ENCODE measurements around the gene BNC2.

BNC2 gene

DNA sequence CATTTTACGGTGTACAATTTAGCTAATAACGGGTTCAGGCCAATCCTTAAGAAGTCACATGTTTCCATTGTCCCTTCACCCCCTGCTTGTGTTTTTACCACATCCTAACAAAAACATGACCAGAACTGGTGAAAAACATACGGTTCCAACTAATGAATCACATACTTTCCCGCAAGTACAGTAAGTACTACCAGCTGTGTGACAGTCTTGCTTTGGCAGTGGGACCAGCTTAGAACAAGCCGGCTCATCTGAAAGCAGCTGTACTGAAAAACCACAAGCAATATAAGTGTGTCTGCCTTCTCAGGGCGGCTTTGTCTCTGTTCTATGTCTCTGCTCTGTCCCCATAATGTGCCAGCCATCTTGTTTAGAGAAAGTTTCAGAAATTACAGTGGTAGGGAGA, 242.5 kb downstream of the BNC2 start:
- no peak for DNase-seq (ENCODE audit: low read depth)

DNA sequence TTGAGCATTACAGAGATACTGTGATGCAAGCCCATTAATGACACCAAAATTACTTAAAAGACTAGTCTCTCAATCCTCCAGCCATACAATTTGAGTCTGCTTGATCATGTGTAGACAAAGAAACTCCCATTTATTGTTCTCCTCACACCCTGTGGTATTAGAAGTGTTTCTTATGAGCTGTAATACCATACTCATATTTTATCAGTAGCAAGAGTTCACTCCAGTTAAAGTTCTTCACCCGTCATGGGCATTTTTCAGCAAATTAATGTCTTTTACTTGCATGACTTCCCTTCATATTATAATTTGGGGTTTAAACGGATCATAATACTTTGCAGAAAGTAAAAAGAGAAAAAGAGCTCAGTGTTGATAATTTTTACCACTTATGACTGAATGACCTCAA, 242.9 kb downstream of the BNC2 start:
- DNase-seq (ENCODE audit: low read depth) = no peak

GRCh38 chr9:16626577-16627130, 243.8 kb downstream of the BNC2 start:
- DNase-seq (ENCODE audit: low read depth) = no peak

GRCh38 chr9:16625811-16626210, 244.7 kb downstream of the BNC2 start:
- no peak for DNase-seq (ENCODE audit: low read depth)

DNA sequence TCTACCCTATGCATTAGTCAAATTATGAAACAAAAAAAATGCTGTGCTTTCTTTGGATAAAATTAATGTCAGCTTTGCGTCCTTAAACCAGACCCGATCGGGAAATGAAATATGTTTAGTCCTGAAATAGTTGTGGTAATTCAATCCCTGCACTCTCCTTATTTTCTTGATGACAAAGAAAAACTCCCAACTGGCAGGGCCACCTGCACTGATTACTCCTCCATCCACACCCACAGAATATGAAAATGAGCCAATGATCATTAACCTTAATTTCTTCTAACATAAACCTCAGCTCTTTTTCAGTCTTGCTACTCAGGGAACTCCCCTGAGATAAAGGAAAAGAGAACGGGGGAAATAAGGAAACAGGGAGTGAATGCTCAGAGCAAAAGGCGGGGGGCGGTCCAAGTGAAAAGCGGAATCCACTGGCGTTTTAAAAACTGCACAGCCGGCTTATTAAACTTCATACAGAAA, 245.3 kb downstream of the BNC2 start:
- no peak for DNase-seq (ENCODE audit: low read depth)

DNA sequence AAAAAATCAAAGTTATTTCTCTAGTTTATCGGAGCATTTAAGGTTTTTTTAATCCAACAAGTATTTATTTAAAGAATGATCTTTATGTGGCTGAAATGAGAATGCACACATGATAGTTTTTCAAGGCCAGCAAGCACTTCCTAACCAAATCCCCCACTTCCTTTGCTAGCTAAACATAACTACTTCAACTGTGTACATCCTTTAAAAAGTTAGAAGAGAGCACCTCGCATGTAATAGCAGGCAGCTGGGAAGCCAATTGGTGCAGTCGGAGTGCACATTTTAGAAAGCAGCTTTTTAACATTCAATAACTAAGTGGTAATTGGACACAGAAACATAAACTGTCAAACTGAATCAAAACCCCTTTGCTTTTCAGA, 245.7 kb downstream of the BNC2 start:
- DNase-seq (ENCODE audit: low read depth) = no peak

GRCh38 chr9:16623989-16624743, 246.3 kb downstream of the BNC2 start:
- no peak for DNase-seq (ENCODE audit: low read depth)

DNA sequence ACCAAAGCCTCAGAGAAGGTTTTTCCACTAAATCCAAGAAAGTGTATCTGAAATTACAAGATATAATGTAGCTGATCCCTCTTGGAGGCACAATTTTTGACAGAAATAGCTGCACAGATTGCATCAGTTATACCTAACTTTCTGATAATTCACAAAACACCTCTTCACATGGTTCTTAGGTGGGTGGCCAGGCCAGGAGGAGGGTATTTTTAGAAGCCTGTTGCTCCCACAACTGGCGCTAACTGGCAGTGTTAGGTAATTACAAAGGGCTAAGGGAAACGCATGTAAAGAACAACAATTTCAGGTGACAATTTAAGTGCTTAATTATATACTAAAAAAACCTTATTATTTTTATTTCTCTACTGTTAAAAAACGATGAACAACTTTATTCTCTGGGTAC, 247.9 kb downstream of the BNC2 start:
- DNase-seq (ENCODE audit: low read depth) = no peak

- no peak for DNase-seq (ENCODE audit: low read depth)
Measured at GRCh38 chr9:16619914-16620520, 250.5 kb downstream of the BNC2 start.

DNA sequence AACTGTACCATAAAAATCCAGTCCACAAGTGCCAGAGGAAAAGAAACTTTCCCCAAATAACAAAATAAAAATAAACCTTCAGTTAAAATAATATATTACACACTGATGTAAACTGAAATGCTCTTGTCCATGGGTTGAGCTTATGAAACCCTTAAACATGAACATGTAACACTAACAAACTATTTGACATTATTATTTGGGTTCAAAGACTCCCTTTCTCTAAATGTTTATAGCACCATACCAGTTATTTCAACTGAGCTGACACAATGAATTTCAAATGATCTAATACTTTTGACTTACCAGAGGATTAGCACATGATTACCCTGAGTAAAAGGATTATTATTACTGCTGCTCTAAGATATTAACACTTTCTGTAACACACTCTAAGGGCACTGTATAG, 251.1 kb downstream of the BNC2 start:
- no peak for DNase-seq (ENCODE audit: low read depth)

DNA sequence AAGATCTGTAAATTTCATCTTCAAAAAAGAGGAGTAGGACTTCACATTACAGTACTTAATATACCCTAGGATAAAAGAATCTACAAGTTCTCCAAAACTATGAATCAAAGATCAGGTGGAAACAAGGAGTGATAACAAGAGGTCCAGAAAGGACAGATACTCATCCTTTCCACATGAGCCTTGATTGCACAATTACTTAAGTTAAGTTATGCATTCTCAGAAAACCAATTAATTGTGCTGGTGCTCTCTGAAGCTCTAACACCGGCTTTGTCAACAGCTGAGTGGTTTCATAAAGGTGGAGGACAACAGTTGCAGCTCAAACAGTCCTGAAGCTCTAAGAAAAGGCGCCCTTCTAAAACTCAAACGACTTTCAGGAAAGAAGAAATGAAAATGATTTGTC, 251.9 kb downstream of the BNC2 start:
- no peak for DNase-seq (ENCODE audit: low read depth)

GRCh38 chr9:16616686-16617085, 253.8 kb downstream of the BNC2 start:
- DNase-seq (ENCODE audit: low read depth) = no peak

- DNase-seq (ENCODE audit: low read depth) = no peak
Measured at GRCh38 chr9:16615451-16615850, 255.0 kb downstream of the BNC2 start.

GRCh38 chr9:16613605-16614004, 256.9 kb downstream of the BNC2 start:
- no peak for DNase-seq (ENCODE audit: low read depth)

DNA sequence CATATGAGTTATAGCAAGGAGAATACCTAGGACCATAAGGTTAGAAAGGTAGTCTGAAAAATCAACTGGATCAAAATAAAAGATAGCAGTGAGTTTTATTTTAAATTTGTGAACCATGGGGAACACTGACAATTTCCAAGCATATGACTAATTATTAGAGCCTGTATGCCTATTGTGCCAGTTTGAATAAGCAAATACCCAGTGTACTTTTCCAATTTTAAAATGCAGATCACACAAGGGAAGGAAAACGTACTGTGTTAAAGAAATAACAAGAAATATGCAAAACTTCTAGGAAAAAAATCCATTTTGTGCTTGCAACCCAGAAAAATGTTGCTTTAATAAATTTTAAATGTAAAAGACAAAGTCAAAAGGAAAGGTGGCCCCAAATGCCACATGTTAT, 257.4 kb downstream of the BNC2 start:
- no peak for DNase-seq (ENCODE audit: low read depth)

GRCh38 chr9:16612627-16613026, 257.8 kb downstream of the BNC2 start:
- DNase-seq (ENCODE audit: low read depth) = no peak

DNA sequence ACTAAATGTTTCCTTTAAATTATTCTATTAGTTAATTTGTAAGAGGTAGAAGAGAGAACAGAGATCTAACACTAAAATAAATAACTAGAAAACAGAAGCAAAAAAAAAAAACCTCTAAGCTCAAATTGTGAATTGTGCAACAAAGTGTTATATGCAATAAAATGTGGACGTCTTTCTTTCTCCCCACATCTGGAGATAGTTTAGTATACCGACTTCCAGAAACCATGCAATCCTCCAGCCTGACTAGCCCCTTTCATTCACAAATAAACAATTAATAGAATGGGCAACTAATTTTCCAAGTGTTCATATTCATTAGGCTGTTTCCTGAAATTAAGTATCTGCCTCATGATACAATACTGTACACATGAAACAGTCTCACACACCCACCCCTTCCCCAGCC, 258.5 kb downstream of the BNC2 start:
- no peak for DNase-seq (ENCODE audit: low read depth)

DNA sequence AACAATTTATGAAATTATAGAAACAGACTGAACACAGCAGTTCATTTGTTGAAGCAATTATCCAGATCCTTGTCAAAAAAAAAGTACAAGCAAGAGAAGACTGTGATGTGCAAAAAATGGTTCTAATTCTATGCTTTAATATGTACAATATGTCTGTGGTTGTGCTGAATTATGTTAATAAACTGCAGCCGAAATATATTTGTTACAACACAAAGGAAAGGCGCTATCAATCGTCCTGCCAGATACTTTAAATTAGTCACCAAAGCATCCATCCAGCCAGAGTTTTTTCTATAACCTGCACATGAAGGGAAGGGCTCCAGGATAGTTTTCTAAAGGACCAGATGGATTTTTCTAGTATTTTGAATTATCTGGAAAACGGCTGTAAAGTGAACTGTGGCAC, 259.5 kb downstream of the BNC2 start:
- no peak for DNase-seq (ENCODE audit: low read depth)

- no peak for DNase-seq (ENCODE audit: low read depth)
Measured at GRCh38 chr9:16610538-16610937, 259.9 kb downstream of the BNC2 start.

DNA sequence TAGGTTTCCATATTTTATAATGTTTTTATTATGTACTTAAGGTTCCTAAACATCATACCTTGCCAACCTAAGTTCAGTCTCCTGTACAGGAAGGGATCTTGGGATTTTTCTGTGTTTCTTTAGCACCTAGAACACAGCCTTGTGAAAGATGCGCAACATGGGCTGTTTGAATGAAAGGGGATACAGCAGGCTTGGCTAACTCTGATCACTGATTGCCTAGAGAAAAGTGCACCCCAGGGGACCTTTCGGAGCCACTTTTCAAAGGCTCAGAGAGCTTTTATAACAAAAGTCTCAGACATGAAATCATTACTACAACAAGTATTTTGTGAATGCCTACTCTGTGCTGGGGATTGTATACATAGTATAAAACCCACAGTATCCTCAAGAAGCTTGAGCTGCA, 261.6 kb downstream of the BNC2 start:
- no peak for DNase-seq (ENCODE audit: low read depth)

DNA sequence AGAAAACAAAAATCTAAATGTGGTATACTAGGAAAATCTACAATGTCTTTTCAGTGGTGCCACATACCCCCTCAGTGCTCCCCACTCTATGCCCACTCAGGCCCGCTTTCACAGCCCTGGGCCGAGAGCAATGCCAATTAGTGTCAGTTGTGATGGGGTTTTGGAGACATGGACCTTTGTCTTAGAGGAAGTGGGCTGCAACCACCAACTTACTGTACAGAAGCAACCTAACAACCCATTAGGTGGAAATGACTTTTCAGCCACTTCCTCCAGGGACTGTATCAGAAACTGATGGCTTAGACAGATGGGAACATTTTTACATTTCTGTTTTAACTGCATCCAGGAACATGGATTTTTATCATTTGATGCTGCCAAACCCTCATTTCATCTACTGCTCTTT, 268.0 kb downstream of the BNC2 start:
- no peak for DNase-seq (ENCODE audit: low read depth)

- DNase-seq (ENCODE audit: low read depth) = no peak
Measured at GRCh38 chr9:16601991-16602390, 268.5 kb downstream of the BNC2 start.

DNA sequence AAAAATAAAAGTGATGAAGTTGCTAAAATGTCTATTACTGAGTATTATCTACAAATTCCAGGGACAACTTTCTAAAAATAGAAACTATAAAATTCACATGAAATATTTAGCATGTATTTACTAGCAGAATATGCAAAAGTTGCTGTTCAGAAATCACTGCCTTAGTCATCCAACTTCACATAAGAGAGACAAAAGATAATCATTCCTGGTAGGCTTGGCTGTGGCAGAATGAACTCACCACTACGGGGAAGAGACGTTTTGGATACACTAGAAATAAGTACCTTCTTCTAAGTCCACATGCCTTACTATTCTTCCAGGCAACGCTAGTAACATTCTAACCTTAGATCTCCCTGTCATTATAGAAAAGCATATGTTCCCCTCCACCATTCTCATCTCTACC, 272.2 kb downstream of the BNC2 start:
- DNase-seq (ENCODE audit: low read depth) = no peak

GRCh38 chr9:16597136-16597535, 273.3 kb downstream of the BNC2 start:
- DNase-seq (ENCODE audit: low read depth) = no peak
